Hippocampal formation (tissue), 2 donors: ENCODE results near the gene ZNF200.
"Not testable (repeated sequence)": the region's sequence is repeated elsewhere in the genome, so short reads cannot be mapped to it uniquely, and the experiment has no call there.

Experiments used
- DNase-seq, 2 donors: peaks; one replicate each; lab custom pipeline; 2025; lab: John Stamatoyannopoulos, UW

ZNF200 gene

DNA sequence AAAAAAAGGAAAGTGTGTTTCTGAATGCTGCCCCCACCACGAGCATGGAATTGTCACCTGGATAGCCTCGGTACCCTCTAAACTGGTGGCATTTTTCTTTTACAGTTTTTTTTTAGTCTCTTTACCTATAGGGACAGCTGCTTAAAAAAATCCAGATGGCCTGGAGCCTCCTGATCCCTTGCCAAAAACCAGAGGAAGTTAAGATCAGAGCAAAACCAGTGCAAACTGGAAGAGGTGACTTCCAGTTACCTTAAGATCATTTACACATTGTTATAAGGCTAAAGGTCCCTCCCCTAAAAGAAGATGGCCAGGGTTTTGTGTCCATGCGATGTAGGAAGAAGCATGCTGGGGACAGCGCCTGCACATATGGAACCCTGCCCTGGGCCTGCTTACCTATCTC, 18.0 kb upstream of the ZNF200 start:
- DNase-seq: no peak

- no peak for DNase-seq
Measured at GRCh38 chr16:3249451-3249850, 14.5 kb upstream of the ZNF200 start.

DNA sequence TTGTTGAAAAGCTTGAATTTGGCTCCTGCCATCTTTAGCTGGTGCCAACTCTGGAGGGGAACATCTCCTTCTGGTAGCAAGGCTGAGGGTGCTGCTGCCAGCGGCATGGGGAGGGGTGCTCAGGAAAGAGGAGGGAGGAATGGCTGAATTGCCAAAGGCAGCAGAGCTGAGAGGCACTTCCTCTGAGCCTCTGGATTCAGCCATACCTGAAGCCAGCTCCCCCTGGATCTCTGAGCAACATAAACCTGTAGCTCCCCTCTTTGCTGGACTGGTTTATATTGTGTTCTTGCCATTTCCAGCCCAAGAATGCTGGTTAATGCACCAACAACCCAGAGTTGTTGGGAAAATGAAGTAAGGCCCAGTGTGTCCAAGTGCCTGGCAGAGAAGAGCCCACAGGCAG, 14.1 kb upstream of the ZNF200 start:
- no peak for DNase-seq

DNA sequence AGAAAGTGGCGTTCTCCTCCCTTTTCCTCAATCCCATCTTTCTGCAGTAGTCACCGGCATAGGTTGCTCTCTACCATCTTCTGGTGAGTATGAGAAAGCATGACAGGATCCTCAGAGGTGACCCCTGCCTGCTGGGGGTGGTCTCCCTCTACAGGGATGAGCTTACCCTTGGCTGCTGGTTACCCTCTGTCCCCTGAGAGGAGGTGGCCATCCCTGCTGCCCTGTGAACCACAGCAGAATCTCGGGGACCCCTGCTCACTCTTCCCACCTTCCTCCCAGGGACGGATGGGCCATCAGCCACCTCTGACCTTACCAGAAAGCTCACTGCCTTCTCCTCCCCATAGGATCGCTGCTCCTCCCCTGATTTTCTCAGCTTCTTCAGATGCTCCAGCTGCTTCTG, 13.6 kb upstream of the ZNF200 start:
- no peak for DNase-seq

- no peak for DNase-seq
Measured at GRCh38 chr16:3246876-3247275, 11.9 kb upstream of the ZNF200 start.

- no peak for DNase-seq
Measured at GRCh38 chr16:3246002-3246401, 11.0 kb upstream of the ZNF200 start.

- DNase-seq: no peak
Measured at GRCh38 chr16:3243882-3244281, 8.9 kb upstream of the ZNF200 start.

- DNase-seq: no peak
Measured at GRCh38 chr16:3242709-3243108, 7.8 kb upstream of the ZNF200 start.

GRCh38 chr16:3241761-3242160, 6.8 kb upstream of the ZNF200 start:
- DNase-seq: no peak

DNA sequence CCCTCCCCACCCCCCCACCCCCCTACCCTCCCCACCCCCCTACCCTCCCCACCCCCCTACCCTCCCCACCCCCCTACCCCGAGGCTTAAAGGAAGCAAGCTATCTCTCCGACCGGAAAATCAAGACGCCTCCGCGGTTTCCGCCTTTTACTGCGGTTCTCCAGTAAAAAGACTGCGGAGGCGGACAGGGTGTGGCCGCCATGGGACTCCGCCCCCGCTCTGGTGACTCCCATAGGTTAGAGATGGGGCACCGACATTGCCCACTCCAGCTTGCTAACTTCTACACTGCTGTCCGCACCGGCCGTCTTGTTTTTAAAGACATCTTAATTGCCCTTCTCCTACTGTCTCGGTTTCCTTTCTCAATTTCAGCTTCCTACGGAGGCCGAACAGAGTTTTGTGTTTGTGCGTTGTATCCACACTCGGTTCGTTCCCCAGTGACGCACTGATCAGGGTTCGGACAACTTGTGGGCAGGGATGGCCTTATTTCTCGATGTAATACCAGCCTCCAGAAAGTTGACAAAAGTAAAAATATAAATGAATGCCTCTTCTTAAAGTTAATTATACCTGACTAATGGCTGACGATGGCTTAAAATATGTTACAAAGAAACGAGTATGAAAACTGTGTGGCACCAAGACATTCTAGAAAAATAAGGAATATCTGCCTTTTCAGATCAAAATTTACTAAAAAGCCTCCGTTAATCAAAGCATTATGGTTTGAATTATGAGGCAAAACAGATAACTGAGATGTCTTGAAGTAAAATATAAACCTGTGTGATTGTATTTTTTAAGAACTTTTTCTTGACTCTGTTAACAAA, 1.1 kb upstream of the ZNF200 start:
- DNase-seq: no peak

GRCh38 chr16:3234543-3234856, 458 bp downstream of the ZNF200 start:
- DNase-seq: no peak

DNA sequence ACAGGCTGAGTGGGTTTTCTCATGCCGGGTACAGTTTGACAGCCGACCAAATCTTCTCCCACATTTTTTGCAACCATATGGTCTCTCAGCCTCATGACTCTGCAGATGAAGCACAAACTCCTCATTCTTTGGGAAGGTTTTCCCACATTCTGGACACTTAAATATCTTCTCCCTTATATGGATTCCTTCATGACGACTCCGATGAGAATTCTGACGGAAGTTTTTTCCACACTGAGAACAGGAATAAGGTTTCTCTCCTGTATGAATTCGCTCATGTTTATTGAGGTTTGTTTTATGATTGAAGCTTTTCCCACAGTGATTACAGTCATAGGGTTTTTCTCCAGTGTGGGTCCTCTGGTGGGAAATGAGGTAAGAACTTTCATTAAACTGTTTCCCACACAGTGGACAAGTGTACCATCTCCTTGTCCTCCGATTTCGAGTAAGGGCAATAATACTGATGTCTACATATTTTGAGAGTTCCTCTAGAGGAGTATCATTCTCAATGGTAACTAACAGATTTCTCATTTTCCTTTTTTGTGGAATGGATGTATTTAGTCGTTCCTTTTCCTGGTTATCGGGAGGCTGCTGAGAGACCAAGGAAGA, 10.9 kb downstream of the ZNF200 start:
- no peak for DNase-seq

DNA sequence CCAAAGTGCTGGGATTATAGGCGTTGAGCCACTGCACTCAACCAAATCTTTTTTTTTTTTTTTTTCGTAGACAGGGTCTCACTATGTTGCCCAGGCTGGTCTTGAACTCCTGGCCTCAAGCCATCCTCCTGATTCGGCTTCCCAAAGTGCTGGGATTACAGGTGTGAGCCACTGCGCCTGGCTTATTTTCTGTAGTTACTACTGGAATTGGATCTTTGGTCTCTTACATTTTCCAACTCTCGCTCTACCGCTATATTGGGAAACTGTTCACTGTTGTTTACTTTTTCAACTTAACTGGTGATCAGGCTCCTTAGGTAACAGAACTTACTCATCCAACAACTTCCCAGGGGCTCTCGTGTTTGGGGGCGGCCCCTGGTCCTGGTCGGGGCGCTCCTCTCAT, 14.1 kb downstream of the ZNF200 start:
- DNase-seq: no peak

DNA sequence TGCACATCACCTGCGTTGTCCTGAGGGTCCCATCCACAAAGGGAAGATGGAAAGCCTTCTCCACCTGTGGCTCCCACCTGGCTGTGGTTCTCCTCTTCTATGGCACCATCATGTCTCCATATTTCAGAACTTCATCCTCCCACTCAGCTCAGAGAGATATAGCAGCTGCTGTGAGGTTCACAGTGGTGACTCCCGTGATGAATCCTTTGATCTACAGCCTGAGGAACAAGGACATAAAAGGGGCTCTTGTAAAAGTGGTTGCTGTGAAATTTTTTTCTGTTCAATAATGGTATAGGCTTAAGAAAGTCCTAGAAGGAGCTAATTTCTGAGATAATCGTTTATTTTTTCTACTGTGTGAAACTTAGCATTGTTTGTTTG, 18.7 kb downstream of the ZNF200 start:
- no peak for DNase-seq

- no peak for DNase-seq
Measured at GRCh38 chr16:3215601-3216262, 19.2 kb downstream of the ZNF200 start.

DNA sequence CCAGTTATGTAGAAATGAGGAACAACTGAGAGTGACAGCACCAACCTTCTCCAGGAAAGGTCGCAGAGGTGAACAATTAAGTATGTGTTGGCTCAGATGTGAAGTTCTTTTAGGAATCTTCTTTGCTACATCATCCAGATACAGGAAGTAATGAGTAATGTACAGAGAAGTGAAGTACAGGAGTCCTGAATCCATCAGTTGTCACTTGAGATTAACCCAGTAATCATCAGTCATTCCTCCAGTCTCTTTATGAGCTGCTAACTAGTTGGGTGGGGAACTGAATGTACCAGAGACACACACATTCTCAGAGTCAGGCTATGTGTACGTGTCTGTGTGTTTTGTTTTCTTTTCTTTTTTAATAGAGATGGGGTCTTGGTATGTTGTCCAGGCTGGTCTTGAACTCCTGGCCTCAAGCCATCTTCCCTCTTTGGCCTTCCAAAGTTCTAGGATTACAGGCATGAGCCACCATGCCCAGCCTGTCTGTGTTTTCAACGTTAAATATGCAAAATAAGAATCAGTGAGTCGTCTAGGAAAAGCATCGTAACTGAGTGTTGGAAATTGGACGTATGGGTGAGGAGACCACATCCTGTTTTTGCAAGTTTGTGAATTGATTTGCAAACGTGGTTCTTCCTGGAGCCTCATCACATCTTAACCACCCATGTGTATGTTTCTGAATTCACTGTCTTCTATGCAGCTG, 19.9 kb downstream of the ZNF200 start:
- DNase-seq: no peak

- no peak for DNase-seq
Measured at GRCh38 chr16:3212567-3212966, 22.4 kb downstream of the ZNF200 start.

GRCh38 chr16:3212006-3212405, 23.0 kb downstream of the ZNF200 start:
- DNase-seq: no peak

DNA sequence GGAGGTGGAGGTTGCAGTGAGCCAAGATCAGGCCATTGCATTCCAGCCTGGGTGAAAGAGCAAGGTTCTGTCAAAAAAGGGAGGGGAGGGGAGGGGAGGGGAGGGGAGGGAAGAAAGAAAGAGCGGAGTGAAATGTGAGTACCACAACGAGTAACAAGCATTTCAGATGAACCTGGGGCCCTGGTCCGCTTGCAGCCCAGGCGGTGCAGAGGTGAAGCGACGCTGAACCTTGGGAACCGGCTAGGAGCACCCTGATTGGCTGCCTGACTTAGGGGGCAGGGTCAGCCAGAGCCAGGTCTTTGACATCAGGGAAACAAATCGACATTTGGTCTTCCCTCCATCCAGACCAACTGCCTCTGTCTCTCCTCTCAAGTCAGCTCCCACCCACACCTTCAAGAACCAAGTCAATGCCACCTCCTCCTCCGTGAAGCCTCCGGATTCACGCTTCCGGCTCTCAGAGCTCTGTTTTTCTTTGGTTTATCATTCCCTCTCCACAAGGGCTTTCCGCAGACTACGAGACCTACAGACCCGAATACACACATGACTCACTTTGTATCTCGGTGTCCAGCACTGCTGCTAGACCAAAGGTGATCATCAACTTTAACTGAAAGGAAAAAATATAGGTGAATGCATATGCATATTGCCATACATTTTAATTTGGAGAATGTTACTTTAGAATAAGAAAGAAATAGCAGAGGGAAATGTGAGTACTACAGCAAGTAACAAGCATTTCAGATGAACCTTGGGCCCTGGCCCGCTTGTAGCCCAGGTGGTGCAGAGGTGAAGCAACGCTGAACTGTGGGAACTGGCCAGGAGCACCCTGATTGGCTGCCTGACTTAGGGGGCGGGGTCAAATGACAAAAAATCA, 27.6 kb downstream of the ZNF200 start:
- no peak for DNase-seq

DNA sequence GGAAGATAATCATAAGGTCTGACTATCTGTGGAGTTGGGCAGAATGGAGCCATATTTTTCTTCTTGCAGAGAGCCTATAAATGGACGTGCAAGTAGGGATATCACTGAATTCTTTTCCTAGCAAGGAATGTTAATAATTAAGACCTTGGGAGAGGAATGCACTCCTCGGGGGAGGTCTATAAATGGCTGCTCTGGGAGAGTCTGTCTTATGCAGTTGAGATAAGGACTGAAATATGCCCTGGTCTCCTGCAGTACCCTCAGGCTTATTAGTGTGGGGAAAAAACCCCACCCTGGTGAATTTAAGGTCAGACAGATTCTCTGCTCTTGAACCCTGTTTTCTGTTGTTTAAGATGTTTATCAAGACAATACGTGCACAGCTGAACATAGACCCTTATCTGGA, 29.0 kb downstream of the ZNF200 start:
- not testable (repeated sequence) for DNase-seq

DNA sequence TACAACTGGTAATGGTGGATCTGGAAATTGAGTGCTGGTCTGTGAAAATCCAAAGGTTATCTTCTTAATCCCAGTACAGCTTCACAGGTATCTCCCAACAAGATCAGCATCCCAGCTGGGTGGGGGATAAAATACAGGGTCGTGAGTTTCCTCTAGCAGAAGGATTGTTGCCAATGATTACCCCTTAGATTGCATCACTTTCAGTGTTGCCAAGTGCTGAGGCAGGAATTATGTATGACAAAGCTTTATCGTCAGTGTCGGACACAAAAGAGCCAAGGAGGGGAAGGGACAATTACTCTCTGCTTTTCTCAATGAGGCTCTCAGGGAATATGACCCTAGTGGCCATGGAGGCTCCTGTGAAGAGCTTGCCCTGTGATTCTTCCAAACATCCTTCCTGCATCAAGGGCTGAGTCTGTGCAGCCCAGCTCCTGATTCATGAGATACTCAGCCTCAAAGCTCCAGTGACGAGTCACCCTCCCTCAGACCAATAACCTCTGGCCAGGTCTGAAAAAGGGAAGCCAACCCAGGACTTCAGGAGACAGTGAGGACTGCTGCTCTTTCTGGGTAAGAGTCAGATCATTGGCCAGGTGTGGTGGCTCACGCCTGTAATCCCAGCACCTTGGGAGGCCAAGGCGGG, 31.9 kb downstream of the ZNF200 start:
- no peak for DNase-seq
